GM23338 (cell line): Measurements from ENCODE around the gene FKBP8. TPM values are rescaled to one million over a fixed set of nuclear protein-coding genes. Genes with fewer than 3 reads are reported as not detected.
A peak's percentile ranks its signal among the peaks of the same experiment; 100 is the strongest.

Source experiments
- ATAC-seq: fragments of 200-7000 bp; cut with Tn5 transposase; 3 replicates; pipeline ENCODE4 v1.9.1; 2020
- DNase-seq: peaks from one replicate; pipeline ENCODE4 v3.0.0-alpha.2; 2015; ENCODE audit warnings: low spot score
- H2AFZ ChIP-seq: fragments of 200-600 bp; sonication (generic); 2 replicates; pipeline ENCODE4 v1.8.0; 2016; ENCODE audit warnings: antibody characterized with exemption, mild to moderate bottlenecking, moderate library complexity
- H3F3A ChIP-seq: fragments of 200-600 bp; sonication (generic); replicated peaks from 2 replicates; pipeline ENCODE4 v1.8.0; 2017; ENCODE audit warnings: antibody characterized with exemption, mixed run types, low read depth
- H3K27ac ChIP-seq: fragments of 200-600 bp; sonication (generic); 2 replicates; pipeline ENCODE4 v1.6.1; 2016; ENCODE audit warnings: low read depth
- H3K27me3 ChIP-seq: fragments of 200-600 bp; sonication (generic); 2 replicates; pipeline ENCODE4 v1.8.0; 2016; ENCODE audit warnings: mild to moderate bottlenecking, mixed run types, moderate library complexity; ENCODE audit not compliant: insufficient read depth
- H3K36me3 ChIP-seq: fragments of 200-600 bp; sonication (generic); 2 replicates; pipeline ENCODE4 v1.8.0; 2016; ENCODE audit warnings: mild to moderate bottlenecking; ENCODE audit not compliant: insufficient read depth
- H3K4me1 ChIP-seq: fragments of 200-600 bp; sonication (generic); 2 replicates; pipeline ENCODE4 v1.8.0; 2016; ENCODE audit warnings: mild to moderate bottlenecking, moderate library complexity; ENCODE audit not compliant: insufficient read depth
- H3K4me2 ChIP-seq: fragments of 200-600 bp; sonication (generic); 2 replicates; pipeline ENCODE4 v1.7.1; 2017; ENCODE audit warnings: mixed run types
- H3K4me3 ChIP-seq: fragments of 200-600 bp; sonication (generic); 2 replicates; pipeline ENCODE4 v1.6.1; 2016; ENCODE audit warnings: mixed run types
- H3K79me2 ChIP-seq: fragments of 200-600 bp; sonication (generic); replicated peaks from 2 replicates; pipeline ENCODE4 v1.8.0; 2017; ENCODE audit warnings: mild to moderate bottlenecking; ENCODE audit not compliant: insufficient read depth
- H3K9me2 ChIP-seq: fragments of 200-600 bp; sonication (generic); 2 replicates; pipeline ENCODE4 v1.8.0; 2017; ENCODE audit not compliant: insufficient read depth
- H4K20me1 ChIP-seq: fragments of 200-600 bp; sonication (generic); replicated peaks from 2 replicates; pipeline ENCODE4 v1.8.0; 2017; ENCODE audit warnings: mild to moderate bottlenecking; ENCODE audit not compliant: insufficient read depth
- H3K27ac Mint-ChIP-seq: 2 replicates; pipeline ENCODE4 v1.8.0; 2020; ENCODE audit warnings: inconsistent platforms, mild to moderate bottlenecking, moderate library complexity, mixed read lengths
- H3K27me3 Mint-ChIP-seq: 3 replicates; pipeline ENCODE4 v1.8.0; 2022; ENCODE audit warnings: low read depth, mild to moderate bottlenecking, moderate library complexity, mixed read lengths, inconsistent platforms; ENCODE audit not compliant: insufficient read depth, poor library complexity
- H3K36me3 Mint-ChIP-seq: 3 replicates; pipeline ENCODE4 v1.8.0; 2021; ENCODE audit warnings: low read depth, mild to moderate bottlenecking, inconsistent platforms, moderate library complexity, mixed read lengths
- H3K4me1 Mint-ChIP-seq: 3 replicates; pipeline ENCODE4 v1.8.0; 2020; ENCODE audit warnings: mild to moderate bottlenecking, inconsistent platforms, mixed read lengths
- H3K4me3 Mint-ChIP-seq: 3 replicates; pipeline ENCODE4 v1.8.0; 2021; ENCODE audit warnings: moderate library complexity, mild to moderate bottlenecking, inconsistent platforms, mixed read lengths
- H3K9me3 Mint-ChIP-seq: 3 replicates; pipeline ENCODE4 v1.8.0; 2020; ENCODE audit warnings: moderate library complexity, mild to moderate bottlenecking, inconsistent platforms, mixed read lengths
- CREB1 ChIP-seq: fragments of 250-450 bp; sonication (Bioruptor Pico); IDR thresholded peaks from 2 replicates; pipeline ENCODE4 v1.5.0; 2020; ENCODE audit warnings: low read depth, mild to moderate bottlenecking, moderate library complexity
- CTCF ChIP-seq, 2 experiments: fragments of 200-600 bp in 1 of 2; sonication (generic) in 1 of 2; conservative IDR thresholded peaks; 2 replicates each; pipeline versions ENCODE4 v1.5.1 to v1.6.1; 2016 to 2017; ENCODE audit warnings: antibody characterized with exemption in 2 of 2, low read depth in 2 of 2, mild to moderate bottlenecking in 2 of 2, moderate library complexity in 1 of 2
- ETS1 ChIP-seq: IDR thresholded peaks from 2 replicates; pipeline ENCODE4 v1.6.1; 2016; ENCODE audit warnings: antibody characterized with exemption
- EZH2 ChIP-seq: fragments of 200-600 bp; sonication (generic); IDR thresholded peaks from one replicate; pipeline ENCODE4 v1.8.0; 2017; ENCODE audit warnings: antibody characterized with exemption, mild to moderate bottlenecking, low read depth; ENCODE audit not compliant: unreplicated experiment
- EZH2phosphoT487 ChIP-seq: fragments of 200-600 bp; sonication (generic); IDR thresholded peaks from one replicate; pipeline ENCODE4 v1.8.1; 2018; ENCODE audit warnings: antibody characterized with exemption; ENCODE audit not compliant: unreplicated experiment
- JUNB ChIP-seq: IDR thresholded peaks from one replicate; pipeline ENCODE4 v1.6.1; 2016; ENCODE audit warnings: antibody characterized with exemption; ENCODE audit not compliant: unreplicated experiment
- NANOG ChIP-seq: IDR thresholded peaks from 2 replicates; pipeline ENCODE4 v1.6.1; 2016; ENCODE audit warnings: antibody characterized with exemption, borderline replicate concordance
- ZNF331 ChIP-seq: fragments of 250-450 bp; sonication (Bioruptor Pico); IDR thresholded peaks from 2 replicates; pipeline ENCODE4 v1.5.0; 2020; ENCODE audit warnings: low read depth, mild to moderate bottlenecking, moderate library complexity
- polyA plus RNA-seq: library from polyadenylated mRNA; unstranded; fragments of >200 nt; fragmentation: Nextera tagmentation; extraction: Ambion mirVana; gene quantifications from 2 replicates; pipeline ENCODE4 v1.2.1, GENCODE V29; 2016
- total RNA-seq: library from RNA; depleted of rRNA; stranded (reverse); fragments of >200 nt; shearing (Covaris generic); gene quantifications from 2 replicates; pipeline ENCODE4 v1.2.3, GENCODE V29; 2014

The FKBP8 gene
- total and polyA plus RNA-seq, 2 experiments from 2014 or later = 158 to 367 TPM

- TF ChIP-seq EZH2phosphoT487 (no peak), JUNB (no peak), CREB1 (CRISPR knock-in tag) (no peak), NANOG (no peak), ZNF331 (CRISPR knock-in tag) (no peak), ETS1 (no peak), CTCF (conservative IDR thresholded peaks at IDR 0.05; ENCODE audit: low read depth in 2 of 2) (no peak; a peak in 1 of 4 replicates)
These were observed 22.3 kb downstream of the FKBP8 start (continued) for GRCh38 chr19:18520848-18521691.

GRCh38 chr19:18519962-18520847 lies 23.2 kb downstream of the FKBP8 start:
- Histone ChIP-seq H4K20me1 (peaks cover 33% of the 10 kb centered on the region), H3K36me3 (no peaks in the 10 kb centered on the region), H2AFZ (no peak overlapping the region), H3K79me2 (peaks cover 58% of the 10 kb centered on the region), H3K27ac (peak overlapping the region; percentile 66; the same call in 1 of the 2 replicates), H3K4me2 (peak overlapping the region; percentile 99), H3K27me3 (no peaks in the 10 kb centered on the region), H3K9me2 (no peaks in the 10 kb centered on the region), H3F3A (peaks cover 12% of the 10 kb centered on the region), H3K4me1 (peaks cover 4% of the 10 kb centered on the region; the same call in 1 of the 2 replicates), H3K4me3 (peak overlapping the region; percentile 87)
- Mint-ChIP-seq H3K27ac (no peak overlapping the region), H3K36me3 (no peaks in the 10 kb centered on the region), H3K4me3 (peak overlapping the region; percentile 90), H3K9me3 (no peaks in the 10 kb centered on the region), H3K4me1 (peaks cover 15% of the 10 kb centered on the region), H3K27me3 (peaks cover 17% of the 10 kb centered on the region)
- peak; percentile 85 for DNase-seq
- TF ChIP-seq EZH2 (no peak), CTCF (conservative IDR thresholded peaks at IDR 0.05; ENCODE audit: low read depth in 2 of 2) (peak; percentile 73 to 74)
- peak; percentile 32 for ATAC-seq
